ENCODE data around the gene XAB2.
"Not testable (repeated sequence)": the region's sequence is repeated elsewhere in the genome, so short reads cannot be mapped to it uniquely, and the experiment has no call there.

Gene XAB2

GRCh38 chr19:7582446-7582845, 46.9 kb downstream of the XAB2 start:
- Histone ChIP-seq H3K27me3 (replicated peaks; ENCODE audit: control insufficient read depth, insufficient read depth, low read length) (no peaks in the 10 kb centered on the region), H3K4me3 (replicated peaks; ENCODE audit: low read depth, low read length) (no peak overlapping the region), H3K36me3 (ENCODE audit: control insufficient read depth, insufficient read depth, low read length) (no peaks in the 10 kb centered on the region)
- DNase-seq (ENCODE audit: extremely low read depth, insufficient read length), result no peak
- TF ChIP-seq CTCF (IDR thresholded peaks at IDR 0.05; ENCODE audit: insufficient read depth, low read length, poor library complexity, severe bottlenecking), result no peak

- TF ChIP-seq CTCF (IDR thresholded peaks at IDR 0.05; ENCODE audit: insufficient read depth, low read length, poor library complexity, severe bottlenecking), result no peak
- Histone ChIP-seq H3K4me3 (replicated peaks; ENCODE audit: low read depth, low read length) (no peak overlapping the region), H3K36me3 (ENCODE audit: control insufficient read depth, insufficient read depth, low read length) (no peaks in the 10 kb centered on the region), H3K27me3 (replicated peaks; ENCODE audit: control insufficient read depth, insufficient read depth, low read length) (no peaks in the 10 kb centered on the region)
- DNase-seq (ENCODE audit: extremely low read depth, insufficient read length), result no peak
These were observed 50.2 kb downstream of the XAB2 start for GRCh38 chr19:7579182-7579581.

GRCh38 chr19:7578127-7578526, 51.2 kb downstream of the XAB2 start:
- no peak for DNase-seq (ENCODE audit: extremely low read depth, insufficient read length)
- Histone ChIP-seq H3K4me3 (replicated peaks; ENCODE audit: low read depth, low read length) (no peak overlapping the region), H3K27me3 (replicated peaks; ENCODE audit: control insufficient read depth, insufficient read depth, low read length) (no peaks in the 10 kb centered on the region), H3K36me3 (ENCODE audit: control insufficient read depth, insufficient read depth, low read length) (no peaks in the 10 kb centered on the region)
- no peak for TF ChIP-seq CTCF (IDR thresholded peaks at IDR 0.05; ENCODE audit: insufficient read depth, low read length, poor library complexity, severe bottlenecking)

- not testable (repeated sequence) for H3K4me3 ChIP-seq (replicated peaks; ENCODE audit: low read depth, low read length); H3K36me3 ChIP-seq (ENCODE audit: control insufficient read depth, insufficient read depth, low read length); DNase-seq (ENCODE audit: extremely low read depth, insufficient read length); H3K27me3 ChIP-seq (replicated peaks; ENCODE audit: control insufficient read depth, insufficient read depth, low read length)
These were observed 51.9 kb downstream of the XAB2 start for GRCh38 chr19:7577422-7577821.

- H3K4me3 ChIP-seq (replicated peaks; ENCODE audit: low read depth, low read length), result no peak overlapping the region
- no peaks in the 10 kb centered on the region for H3K36me3 ChIP-seq (ENCODE audit: control insufficient read depth, insufficient read depth, low read length)
- H3K27me3 ChIP-seq (replicated peaks; ENCODE audit: control insufficient read depth, insufficient read depth, low read length), result no peaks in the 10 kb centered on the region
- TF ChIP-seq CTCF (IDR thresholded peaks at IDR 0.05; ENCODE audit: insufficient read depth, low read length, poor library complexity, severe bottlenecking), result no peak
- no peak for DNase-seq (ENCODE audit: extremely low read depth, insufficient read length)
These were observed 53.8 kb downstream of the XAB2 start for GRCh38 chr19:7575434-7576040.

- H3K4me3 ChIP-seq (replicated peaks; ENCODE audit: low read depth, low read length), result no peak overlapping the region
- H3K27me3 ChIP-seq (replicated peaks; ENCODE audit: control insufficient read depth, insufficient read depth, low read length), result no peaks in the 10 kb centered on the region
- no peak for DNase-seq (ENCODE audit: extremely low read depth, insufficient read length)
- H3K36me3 ChIP-seq (ENCODE audit: control insufficient read depth, insufficient read depth, low read length), result no peaks in the 10 kb centered on the region
- TF ChIP-seq CTCF (IDR thresholded peaks at IDR 0.05; ENCODE audit: insufficient read depth, low read length, poor library complexity, severe bottlenecking), result no peak
These were observed 58.6 kb downstream of the XAB2 start for GRCh38 chr19:7570761-7571160.
